Activated CD4-positive, alpha-beta T cell treated with anti-CD3 and anti-CD28 coated beads for 4 hours (primary cell): ENCODE measurements around the gene GRID2.
"Not testable (repeated sequence)": the region's sequence is repeated elsewhere in the genome, so short reads cannot be mapped to it uniquely, and the experiment has no call there.

Experiments used
- DNase-seq, 2 donors: peaks; one replicate each; pipeline ENCODE4 v3.0.0-alpha.2; 2020

GRID2 gene

GRCh38 chr4:93633721-93634120 is 1330.0 kb downstream of the GRID2 start:
- no peak for DNase-seq

GRCh38 chr4:93635943-93636342 is 1332.2 kb downstream of the GRID2 start:
- no peak for DNase-seq

- no peak for DNase-seq
Measured at GRCh38 chr4:93645120-93645519, 1341.4 kb downstream of the GRID2 start.

GRCh38 chr4:93646233-93646930 is 1342.6 kb downstream of the GRID2 start:
- DNase-seq = no peak

GRCh38 chr4:93648258-93648657 is 1344.5 kb downstream of the GRID2 start:
- DNase-seq = no peak

- no peak for DNase-seq
Measured at GRCh38 chr4:93649828-93650227, 1346.1 kb downstream of the GRID2 start.

GRCh38 chr4:93654211-93654610 is 1350.4 kb downstream of the GRID2 start:
- DNase-seq = no peak

GRCh38 chr4:93657527-93657926 is 1353.8 kb downstream of the GRID2 start:
- no peak for DNase-seq

GRCh38 chr4:93658443-93658842 is 1354.7 kb downstream of the GRID2 start:
- DNase-seq = no peak

- DNase-seq = no peak
Measured at GRCh38 chr4:93659629-93660028, 1355.9 kb downstream of the GRID2 start.

GRCh38 chr4:93660036-93660435 is 1356.3 kb downstream of the GRID2 start:
- no peak for DNase-seq

- DNase-seq = no peak
Measured at GRCh38 chr4:93670434-93670833, 1366.7 kb downstream of the GRID2 start.

- DNase-seq = no peak
Measured at GRCh38 chr4:93671093-93671492, 1367.3 kb downstream of the GRID2 start.

GRCh38 chr4:93676937-93677336 is 1373.2 kb downstream of the GRID2 start:
- DNase-seq = not testable (repeated sequence)

- DNase-seq = no peak
Measured at GRCh38 chr4:93684571-93684970, 1380.8 kb downstream of the GRID2 start.

- no peak for DNase-seq
Measured at GRCh38 chr4:93687304-93687703, 1383.5 kb downstream of the GRID2 start.

GRCh38 chr4:93688978-93689377 is 1385.2 kb downstream of the GRID2 start:
- no peak for DNase-seq

- DNase-seq = no peak
Measured at GRCh38 chr4:93693141-93693540, 1389.4 kb downstream of the GRID2 start.

GRCh38 chr4:93698686-93699085 is 1394.9 kb downstream of the GRID2 start:
- no peak for DNase-seq

GRCh38 chr4:93700571-93700970 is 1396.8 kb downstream of the GRID2 start:
- DNase-seq = no peak

GRCh38 chr4:93710101-93710846 is 1406.5 kb downstream of the GRID2 start:
- no peak for DNase-seq

GRCh38 chr4:93710847-93711430 is 1407.2 kb downstream of the GRID2 start:
- no peak for DNase-seq

GRCh38 chr4:93718233-93718632 is 1414.5 kb downstream of the GRID2 start:
- DNase-seq = no peak

- DNase-seq = no peak
Measured at GRCh38 chr4:93719552-93719951, 1415.8 kb downstream of the GRID2 start.
